C4-2B (cell line): ENCODE results near the gene ATP2A3.

Experiments
- H3K27ac ChIP-seq: fragments of 450-650 bp; 2 replicates; pipeline ENCODE4 v1.5.1; 2017
- CTCF ChIP-seq: fragments of 450-650 bp; conservative IDR thresholded peaks from 2 replicates; pipeline ENCODE4 v1.5.1; 2017; ENCODE audit warnings: mild to moderate bottlenecking
- ZFX ChIP-seq: fragments of 450-650 bp; IDR thresholded peaks from 2 replicates; pipeline ENCODE4 v1.6.1; 2017

Gene ATP2A3

GRCh38 chr17:3882276-3882675, 82.0 kb downstream of the ATP2A3 start:
- no peak overlapping the region for H3K27ac ChIP-seq
- TF ChIP-seq ZFX (no peak), CTCF (no peak)

- H3K27ac ChIP-seq: no peak overlapping the region
- no peak for TF ChIP-seq CTCF
- TF ChIP-seq ZFX: no peak
These were observed 83.3 kb downstream of the ATP2A3 start for GRCh38 chr17:3880983-3881382.

- TF ChIP-seq CTCF: no peak
- TF ChIP-seq ZFX: no peak
These were observed 84.4 kb downstream of the ATP2A3 start for GRCh38 chr17:3879591-3880417.

GRCh38 chr17:3879186-3879585, 85.1 kb downstream of the ATP2A3 start:
- no peak overlapping the region for H3K27ac ChIP-seq

More at GRCh38 chr17:3879591-3880417, 84.4 kb downstream of the ATP2A3 start:
- H3K27ac ChIP-seq: no peak overlapping the region

GRCh38 chr17:3877220-3877619, 87.0 kb downstream of the ATP2A3 start:
- TF ChIP-seq CTCF (no peak), ZFX (no peak)

More at GRCh38 chr17:3879186-3879585, 85.1 kb downstream of the ATP2A3 start:
- no peak for TF ChIP-seq ZFX
- TF ChIP-seq CTCF: no peak

GRCh38 chr17:3875317-3875716, 88.9 kb downstream of the ATP2A3 start:
- TF ChIP-seq ZFX (no peak), CTCF (no peak)

More at GRCh38 chr17:3877220-3877619, 87.0 kb downstream of the ATP2A3 start:
- no peak overlapping the region for H3K27ac ChIP-seq

More at GRCh38 chr17:3875317-3875716, 88.9 kb downstream of the ATP2A3 start:
- H3K27ac ChIP-seq: no peak overlapping the region
